Measurements from ENCODE around the gene SMTN. TPM values are rescaled to one million over a fixed set of nuclear protein-coding genes. Genes with fewer than 3 reads are reported as not detected.

Gene SMTN
- total and polyA plus RNA-seq, 9 of the 15 experiments (the other 6 are each of a cell fraction or from before 2014, with no cell fraction given): 2.5 to 41.1 (median 16.1) TPM

GRCh38 chr22:31090217-31091085, 9.3 kb downstream of the SMTN start:
- ATAC-seq (no peak), DNase-seq (ENCODE audit: extremely low read depth in 1 of 4, low spot score in 3 of 4) (no peak), FAIRE-seq (no peak)
- intact Hi-C loops (cut with micrococcal nuclease) (no loop called here), in situ Hi-C loops (cut with MboI) (no loop called here)
- H3K9me1 ChIP-seq (ENCODE audit: control insufficient read depth, insufficient read depth, low read length): peaks cover 5% of the 10 kb centered on the region
- TF ChIP-seq SREBF2 (CRISPR knock-in tag; IDR thresholded peaks at IDR 0.05): no peak
- TF ChIP-seq ZNF431 (CRISPR knock-in tag; IDR thresholded peaks at IDR 0.05): no peak
- no peak for TF ChIP-seq MXI1 (IDR thresholded peaks at IDR 0.05; ENCODE audit: low read depth, low read length)
- no peak for TF ChIP-seq NCOA1 (IDR thresholded peaks at IDR 0.05; ENCODE audit: low read depth)
- no peak for TF ChIP-seq KAT8 (IDR thresholded peaks at IDR 0.05; ENCODE audit: low read depth)
- TF ChIP-seq ZNF644 (tag; IDR thresholded peaks at IDR 0.05; ENCODE audit: low read depth): no peak
- TF ChIP-seq EZH2 (IDR thresholded peaks at IDR 0.05; ENCODE audit: borderline replicate concordance, low read depth, low read length): no peak
- no peak for TF ChIP-seq HCFC1 (IDR thresholded peaks at IDR 0.05; ENCODE audit: low read depth, low read length)
- no peak for TF ChIP-seq ZNF778 (CRISPR knock-in tag; IDR thresholded peaks at IDR 0.05)
- no peak for TF ChIP-seq SMAD2 (IDR thresholded peaks at IDR 0.05; ENCODE audit: low read depth, low read length)
- TF ChIP-seq USF1 (CRISPR knock-in tag; IDR thresholded peaks at IDR 0.05): no peak
- TF ChIP-seq CBX2 (IDR thresholded peaks at IDR 0.05; ENCODE audit: insufficient read depth, low read length, poor library complexity, severe bottlenecking): no peak
- no peak for TF ChIP-seq DNMT1 (IDR thresholded peaks at IDR 0.05)
- TF ChIP-seq SOX6 (IDR thresholded peaks at IDR 0.05): no peak
- no peak for TF ChIP-seq JUN (IDR thresholded peaks at IDR 0.05; ENCODE audit: borderline replicate concordance, low read depth, low read length)
- no peak for TF ChIP-seq JUN (CRISPR knock-in tag; IDR thresholded peaks at IDR 0.05; ENCODE audit: borderline replicate concordance)
- no peak for TF ChIP-seq ZNF609 (CRISPR knock-in tag; IDR thresholded peaks at IDR 0.05; ENCODE audit: borderline replicate concordance)
- 90% methylated on average over 8 of the region's 15 CpGs for WGBS (ENCODE audit: insufficient coverage, low coverage, missing lambda C conversion rate)
- H3K9ac ChIP-seq (ENCODE audit: insufficient read depth in 1 of 2, low read depth in 2 of 2, low read length in 2 of 2): no peak overlapping the region
- no peaks in the 10 kb centered on the region; the same call in 2 of the 3 replicates for H3K79me2 ChIP-seq (ENCODE audit: control insufficient read depth, insufficient read depth, low read length)
- H3K36me3 ChIP-seq (ENCODE audit: control insufficient read depth, insufficient read depth, low read length): peaks cover 33% of the 10 kb centered on the region; the same call in 2 of the 3 replicates
- no peaks in the 10 kb centered on the region for H3K27me3 ChIP-seq (ENCODE audit: control insufficient read depth in 2 of 2, insufficient read depth in 2 of 2, low read length in 2 of 2)
- no peak overlapping the region for H2AFZ ChIP-seq (ENCODE audit: low read depth, low read length)
- H3K4me1 ChIP-seq (replicated peaks in 1 of 2; ENCODE audit: control insufficient read depth in 2 of 2, insufficient read depth in 2 of 2, low read length in 2 of 2): peaks cover 17 to 45% of the 10 kb centered on the region in 2 experiments; a peak in 4 of 5 replicates
- no peak overlapping the region for H3K4me3 ChIP-seq
- ChIA-PET CTCF (ENCODE audit: low intra/inter-chr PET ratio) (no interaction called here), POLR2A (interaction anchor here (0.7 kb wide), 1 partner anchor 488 kb away, joined by 3 read pairs; no protein-coding TSS in a partner anchor)
- no peaks in the 10 kb centered on the region for H3K9me3 ChIP-seq (replicated peaks; ENCODE audit: control insufficient read depth, insufficient read depth, low read depth, low read length)
- BruUV-seq (replicated peaks): no TSS peak
- H3K27ac ChIP-seq (ENCODE audit: extremely low read depth, low read depth, low read length): no peak overlapping the region
- no peaks in the 10 kb centered on the region for H4K20me1 ChIP-seq (replicated peaks; ENCODE audit: control insufficient read depth, insufficient read depth, low read length)
- no peak overlapping the region for H3K4me2 ChIP-seq (ENCODE audit: insufficient read depth, low read length)

Data from K562 (cell line).